ENCODE measurements around the gene C1GALT1C1L.
A peak's percentile ranks its signal among the peaks of the same experiment; 100 is the strongest.
"Not testable (repeated sequence)": the region's sequence is repeated elsewhere in the genome, so short reads cannot be mapped to it uniquely, and the experiment has no call there.

Gene C1GALT1C1L

DNA sequence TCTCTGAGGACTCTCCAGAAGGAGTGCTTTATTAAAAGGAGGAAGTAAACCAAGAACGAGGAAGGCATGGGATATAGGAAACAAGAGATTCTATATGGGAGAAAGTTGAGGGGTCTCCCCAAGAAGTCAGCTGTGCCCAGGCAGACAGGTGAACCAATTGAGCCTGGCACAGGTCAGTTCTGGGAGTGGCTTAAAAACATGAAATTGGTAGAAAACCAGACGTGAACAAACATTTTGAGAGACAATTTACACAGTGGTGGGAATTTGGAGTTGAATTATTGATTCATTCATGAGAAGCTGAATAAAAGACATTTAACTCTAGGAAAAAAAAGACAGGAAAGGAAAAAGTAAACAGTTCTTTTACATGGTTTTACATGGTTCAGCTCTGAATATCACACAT lies 22.7 kb downstream of the C1GALT1C1L start:
- DNase-seq (ENCODE audit: low spot score) = no peak

- DNase-seq (ENCODE audit: low spot score) = no peak
Measured at GRCh38 chr2:43648994-43649701, 27.1 kb downstream of the C1GALT1C1L start.

GRCh38 chr2:43643680-43644079 lies 32.5 kb downstream of the C1GALT1C1L start:
- no peak for DNase-seq (ENCODE audit: low spot score)

DNA sequence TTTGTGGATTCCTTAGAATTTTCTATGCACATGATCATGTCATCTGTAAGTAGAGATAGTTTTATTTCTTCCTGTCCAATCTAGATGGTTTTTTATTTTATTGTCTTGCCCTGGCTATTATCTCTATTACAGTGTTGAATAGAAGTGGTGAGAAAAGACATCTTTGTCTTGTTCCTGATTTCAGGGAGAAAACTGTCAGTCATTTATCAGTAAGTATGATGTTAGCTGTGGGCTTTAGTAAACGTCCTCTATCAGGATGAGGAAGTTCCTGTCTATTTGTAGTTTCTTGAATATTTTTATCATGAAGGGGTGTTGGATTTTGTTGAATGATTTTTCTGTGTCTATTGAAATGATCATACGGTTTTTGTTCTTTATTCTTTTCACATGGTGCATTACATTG lies 33.9 kb downstream of the C1GALT1C1L start:
- DNase-seq (ENCODE audit: low spot score) = no peak

- peak; percentile 99 for DNase-seq (ENCODE audit: low spot score)
Measured at GRCh38 chr2:43637030-43637803, 39.0 kb downstream of the C1GALT1C1L start, which contains the start of gene PLEKHH2. PLEKHH2 (plus strand) TSS chr2:43637260; CDS start chr2:43644674, 7,414 bp downstream.

- DNase-seq (ENCODE audit: low spot score) = no peak
Measured at GRCh38 chr2:43636621-43637020, 39.6 kb downstream of the C1GALT1C1L start.

DNA sequence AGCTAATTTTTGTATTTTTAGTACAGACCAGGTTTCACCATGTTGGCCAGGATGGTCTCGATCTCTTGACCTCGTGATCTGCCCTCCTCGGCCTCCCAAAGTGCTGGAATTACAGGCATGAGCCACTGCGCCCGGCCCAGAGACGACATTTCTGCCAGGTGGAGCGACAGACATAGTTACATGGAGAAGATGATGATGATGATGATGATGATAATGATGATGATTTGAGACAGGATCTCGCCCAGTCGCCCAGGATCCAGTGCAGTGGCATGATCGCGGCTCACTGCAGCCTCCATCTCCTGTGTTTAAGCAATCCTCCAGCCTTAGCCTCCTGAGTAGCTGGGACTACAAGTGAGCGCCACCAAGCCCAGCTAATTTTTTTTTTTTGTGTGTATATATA lies 40.1 kb downstream of the C1GALT1C1L start:
- not testable (repeated sequence) for DNase-seq (ENCODE audit: low spot score)

DNA sequence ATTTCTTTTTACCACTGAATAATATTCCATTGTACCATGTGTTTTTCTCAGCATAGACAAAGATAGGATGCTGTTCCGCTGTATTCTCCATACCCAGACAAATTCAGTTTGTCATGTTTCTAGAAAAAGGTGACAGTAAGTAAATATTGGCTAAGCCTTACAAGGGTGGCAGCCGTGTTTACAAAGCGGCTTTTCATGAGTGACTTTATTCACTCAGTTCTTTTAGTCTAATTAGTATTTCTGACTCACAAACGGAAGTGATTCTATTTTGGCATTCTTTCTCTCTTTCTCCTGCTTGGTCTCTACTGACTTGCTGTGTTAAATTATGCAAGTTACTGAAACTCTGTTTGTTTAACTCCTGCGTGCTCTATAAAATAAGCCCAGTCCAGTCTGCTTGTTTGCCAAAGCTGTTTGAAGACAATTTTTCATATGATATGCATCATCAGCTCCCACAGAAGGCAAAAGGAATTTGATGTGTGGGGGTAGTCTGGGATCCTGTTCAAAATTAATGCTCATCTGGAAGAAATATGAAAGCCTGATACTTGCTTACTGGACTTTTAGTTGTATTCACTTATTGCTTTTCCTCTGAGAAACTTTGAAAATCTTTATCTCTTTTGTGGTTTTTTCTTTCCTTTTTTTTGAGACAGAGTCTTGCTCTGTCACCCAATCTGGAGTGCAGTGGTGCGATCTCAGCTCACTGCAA lies 41.5 kb downstream of the C1GALT1C1L start:
- no peak for DNase-seq (ENCODE audit: low spot score)

DNA sequence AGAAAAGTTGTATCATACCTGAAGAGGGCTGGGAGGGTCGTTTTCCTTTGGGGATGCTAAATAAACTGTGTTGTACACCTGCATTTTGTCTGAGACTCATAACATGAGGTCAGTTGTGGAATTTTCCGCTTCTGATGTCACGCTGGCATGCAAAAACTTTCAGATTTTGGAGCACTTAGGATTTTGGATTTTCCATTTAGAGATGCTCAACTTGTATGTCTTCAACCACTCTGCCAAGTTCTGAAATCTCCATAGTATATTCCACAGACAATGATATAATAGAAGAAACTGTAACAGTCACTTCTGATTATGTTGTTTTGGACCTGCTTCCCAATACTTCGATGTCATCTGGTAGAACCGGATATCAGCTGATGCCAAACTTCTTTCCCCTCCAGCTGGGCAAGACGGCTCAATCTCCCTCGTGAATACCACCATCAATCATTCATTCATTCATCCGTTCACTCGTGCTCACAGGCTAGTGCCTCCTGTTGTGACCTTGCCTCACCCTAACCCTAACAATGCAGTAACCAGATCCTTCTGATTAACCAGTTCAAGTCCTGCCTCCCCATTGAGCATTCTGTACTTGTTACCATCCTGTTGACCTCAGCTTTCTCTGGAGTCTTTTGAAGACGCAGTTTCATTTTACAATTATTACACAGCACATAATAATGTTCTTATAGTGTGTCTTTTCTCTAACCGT lies 44.5 kb downstream of the C1GALT1C1L start:
- no peak for DNase-seq (ENCODE audit: low spot score)
